Liver (tissue), 3 donors: ENCODE measurements around the gene TBC1D12.

ENCODE experiments used
- EGR1 ChIP-seq, 2 donors: IDR thresholded peaks; 2 replicates each; pipeline ENCODE4 v1.6.1; 2016 to 2018; ENCODE audit warnings: antibody characterized with exemption in 2 of 2, low read depth in 2 of 2
- RXRA ChIP-seq, 2 donors: IDR thresholded peaks; 2 replicates each; pipeline ENCODE4 v1.6.1; 2017 to 2018; ENCODE audit warnings: antibody characterized with exemption in 2 of 2, mild to moderate bottlenecking in 1 of 2
- TF ChIP-seq, protein P1 (sequence below): fragments of 150-350 bp; IDR thresholded peaks from 2 replicates; pipeline ENCODE4 v1.5.1; 2017; ENCODE audit warnings: improper control_type of control experiment, low read depth, low read length; ENCODE audit not compliant: missing input control
- donor health status: healthy.
- donor health status: healthy.

DNA sequence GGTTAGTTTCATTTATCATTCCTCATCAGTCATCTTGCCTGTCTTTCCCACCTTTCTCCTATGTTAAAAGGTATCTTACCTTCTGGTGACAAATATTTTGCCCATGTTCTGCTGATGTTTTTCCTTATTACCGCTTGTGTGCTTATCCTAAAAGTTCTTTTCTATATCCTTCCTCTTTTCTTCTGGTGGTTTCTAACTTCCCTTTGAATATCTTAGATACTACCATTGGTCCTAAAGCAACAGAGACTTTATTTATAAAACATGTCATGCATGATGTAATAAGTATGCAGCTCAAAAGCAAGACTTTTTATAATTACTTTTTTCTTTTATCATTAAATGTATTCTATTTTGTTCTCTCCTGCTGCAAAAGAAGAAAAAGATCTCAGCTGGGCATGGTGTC lies 24.8 kb downstream of the TBC1D12 start:
- no peak for TF ChIP-seq EGR1 (IDR thresholded peaks at IDR 0.05; ENCODE audit: low read depth in 2 of 2)
- no peak for TF ChIP-seq RXRA (IDR thresholded peaks at IDR 0.05)
- TF ChIP-seq, protein P1, sequence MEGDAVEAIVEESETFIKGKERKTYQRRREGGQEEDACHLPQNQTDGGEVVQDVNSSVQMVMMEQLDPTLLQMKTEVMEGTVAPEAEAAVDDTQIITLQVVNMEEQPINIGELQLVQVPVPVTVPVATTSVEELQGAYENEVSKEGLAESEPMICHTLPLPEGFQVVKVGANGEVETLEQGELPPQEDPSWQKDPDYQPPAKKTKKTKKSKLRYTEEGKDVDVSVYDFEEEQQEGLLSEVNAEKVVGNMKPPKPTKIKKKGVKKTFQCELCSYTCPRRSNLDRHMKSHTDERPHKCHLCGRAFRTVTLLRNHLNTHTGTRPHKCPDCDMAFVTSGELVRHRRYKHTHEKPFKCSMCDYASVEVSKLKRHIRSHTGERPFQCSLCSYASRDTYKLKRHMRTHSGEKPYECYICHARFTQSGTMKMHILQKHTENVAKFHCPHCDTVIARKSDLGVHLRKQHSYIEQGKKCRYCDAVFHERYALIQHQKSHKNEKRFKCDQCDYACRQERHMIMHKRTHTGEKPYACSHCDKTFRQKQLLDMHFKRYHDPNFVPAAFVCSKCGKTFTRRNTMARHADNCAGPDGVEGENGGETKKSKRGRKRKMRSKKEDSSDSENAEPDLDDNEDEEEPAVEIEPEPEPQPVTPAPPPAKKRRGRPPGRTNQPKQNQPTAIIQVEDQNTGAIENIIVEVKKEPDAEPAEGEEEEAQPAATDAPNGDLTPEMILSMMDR, result no peak
